ENCODE data around the gene FIP1L1.
"Not testable (repeated sequence)": the region's sequence is repeated elsewhere in the genome, so short reads cannot be mapped to it uniquely, and the experiment has no call there.

- TF ChIP-seq EZH2 (IDR thresholded peaks at IDR 0.05; ENCODE audit: borderline replicate concordance, low read length); CTCF (IDR thresholded peaks at IDR 0.05; ENCODE audit: low read length): not testable (repeated sequence)
These were observed 89.1 kb downstream of the FIP1L1 start for GRCh38 chr4:53466576-53466975.

Data from OCI-LY1 (cell line).